Endothelial cell of umbilical vein (primary cell): ENCODE results near the gene KIF3A. TPM values are rescaled to one million over a fixed set of nuclear protein-coding genes. Genes with fewer than 3 reads are reported as not detected.

Source experiments
- BruUV-seq: library from RNA; stranded (reverse); fragments of 400-500 nt; replicated peaks from 2 replicates; lab custom pipeline; 2021; lab: Mats Ljungman, UMichigan
- CTCF ChIA-PET: fragments of 300-600, 350-600 bp; sonication (Branson Sonifier 250); formaldehyde crosslinking; loops from one replicate; lab custom pipeline; 2021; ENCODE audit warnings: antibody characterized with exemption, inconsistent platforms; lab: Charles Lee
- POLR2A ChIA-PET: fragments of 300-600, 350-600 bp; sonication (Branson Sonifier 250); formaldehyde crosslinking; loops from one replicate; lab custom pipeline; 2021; ENCODE audit warnings: antibody characterized with exemption, inconsistent platforms; lab: Charles Lee
- DNase-seq: peaks from one replicate; pipeline ENCODE4 v3.0.0-alpha.2; 2011; ENCODE audit warnings: low read depth, low spot score
- FAIRE-seq: peaks from 2 replicates; lab custom pipeline; 2011; peaks lifted over from hg19 to GRCh38; lab: Jason Lieb, UNC
- H2AFZ ChIP-seq: 2 replicates; pipeline ENCODE4 v1.6.0; 2012; ENCODE audit warnings: low read depth, low read length, control low read depth, inconsistent platforms
- H3K27ac ChIP-seq: 2 replicates; pipeline ENCODE4 v1.5.1; 2011; ENCODE audit warnings: low read depth, mild to moderate bottlenecking, control low read depth, low read length, moderate library complexity; ENCODE audit not compliant: insufficient read depth
- H3K27me3 ChIP-seq, 2 experiments: 2 replicates each; pipeline versions ENCODE4 v1.6.0 to v1.6.1; 2011; ENCODE audit warnings: low read length in 2 of 2, mixed read lengths in 1 of 2; ENCODE audit not compliant: control insufficient read depth in 2 of 2, insufficient read depth in 2 of 2
- H3K36me3 ChIP-seq, 2 experiments: 2 replicates in 1 of 2; 3 replicates in 1 of 2; pipeline ENCODE4 v1.5.1; 2011; ENCODE audit warnings: low read length in 2 of 2, mild to moderate bottlenecking in 1 of 2, moderate library complexity in 1 of 2; ENCODE audit not compliant: control insufficient read depth in 2 of 2, insufficient read depth in 2 of 2; ENCODE audit errors: extremely low read depth in 1 of 2
- H3K4me1 ChIP-seq: 3 replicates; pipeline ENCODE4 v1.5.1; 2011; ENCODE audit warnings: mild to moderate bottlenecking, low read length; ENCODE audit not compliant: control insufficient read depth, insufficient read depth; ENCODE audit errors: extremely low read depth
- H3K4me2 ChIP-seq: 2 replicates; pipeline ENCODE4 v1.6.1; 2011; ENCODE audit warnings: low read length, control low read depth, mixed read lengths; ENCODE audit not compliant: insufficient read depth
- H3K4me3 ChIP-seq, 3 experiments: fragments of 200-600 bp in 1 of 3; sonication (generic), shearing (Covaris generic) in 1 of 3; replicated peaks in 1 of 3; 2 replicates each; pipeline ENCODE4 v1.5.1; 2011 to 2016; ENCODE audit warnings: control low read depth in 3 of 3, low read length in 3 of 3, mild to moderate bottlenecking in 2 of 3, inconsistent platforms in 1 of 3, low read depth in 1 of 3, moderate library complexity in 1 of 3; ENCODE audit not compliant: insufficient read depth in 1 of 3
- H3K79me2 ChIP-seq: 2 replicates; pipeline ENCODE4 v1.6.0; 2012; ENCODE audit warnings: low read length, inconsistent platforms; ENCODE audit not compliant: control insufficient read depth, insufficient read depth
- H3K9ac ChIP-seq: replicated peaks from 2 replicates; pipeline ENCODE3; 2011; ENCODE audit warnings: low read length, control low read depth; ENCODE audit not compliant: insufficient read depth; ENCODE audit errors: extremely low read depth
- H3K9me1 ChIP-seq: replicated peaks from 3 replicates; pipeline ENCODE4 v1.6.0; 2011; ENCODE audit warnings: mild to moderate bottlenecking, low read length; ENCODE audit not compliant: control insufficient read depth, insufficient read depth; ENCODE audit errors: extremely low read depth
- H3K9me3 ChIP-seq: replicated peaks from 2 replicates; pipeline ENCODE4 v1.5.1; 2012; ENCODE audit warnings: low read length, inconsistent platforms; ENCODE audit not compliant: control insufficient read depth, insufficient read depth
- H4K20me1 ChIP-seq: replicated peaks from 2 replicates; pipeline ENCODE3; 2011; ENCODE audit warnings: mild to moderate bottlenecking, low read length; ENCODE audit not compliant: control insufficient read depth, insufficient read depth; ENCODE audit errors: extremely low read depth
- CTCF ChIP-seq, 2 donors: IDR thresholded peaks; 1 replicate in 1 of 2; 2 replicates in 1 of 2; pipeline ENCODE4 v1.5.1; 2011; ENCODE audit warnings: low read length in 2 of 2, mild to moderate bottlenecking in 2 of 2, moderate library complexity in 2 of 2, control low read depth in 1 of 2, inconsistent platforms in 1 of 2, low read depth in 1 of 2; ENCODE audit not compliant: insufficient read depth in 1 of 2; ENCODE audit errors: extremely low read depth in 1 of 2
- EZH2 ChIP-seq: IDR thresholded peaks from 2 replicates; pipeline ENCODE4 v1.6.1; 2012; ENCODE audit warnings: borderline replicate concordance, low read depth, mild to moderate bottlenecking, moderate library complexity, low read length, inconsistent platforms; ENCODE audit not compliant: severe bottlenecking
- FOS ChIP-seq: IDR thresholded peaks from 2 replicates; pipeline ENCODE4 v1.6.1; 2011; ENCODE audit warnings: mild to moderate bottlenecking, low read length, moderate library complexity, borderline replicate concordance; ENCODE audit not compliant: insufficient read depth
- MYC ChIP-seq: IDR thresholded peaks from one replicate; pipeline ENCODE4 v1.6.1; 2011; ENCODE audit warnings: mild to moderate bottlenecking, low read depth, low read length
- POLR2A ChIP-seq: IDR thresholded peaks from 2 replicates; pipeline ENCODE4 v1.6.1; 2012; ENCODE audit warnings: low read depth, mild to moderate bottlenecking, control low read depth, low read length
- dilution Hi-C: fragments of 300-500 bp; cut with MboI; formaldehyde crosslinking; loops from one replicate; pipeline ENCODE4 v1.15.0; 2019; ENCODE audit warnings: low sequenced_read_pairs; ENCODE audit not compliant: extremely low pct_ligation_motif_present
- intact Hi-C: fragments of 100-400 bp; cut with micrococcal nuclease; formaldehyde crosslinking; loops from one replicate; pipeline ENCODE4 v1.10.0; 2022
- polyA plus RNA-seq, 4 experiments: library from polyadenylated mRNA; depleted of rRNA in 3 of 4; stranded (reverse) in 3 of 4; unstranded in 1 of 4; fragments of >200 nt; gene quantifications; 2 replicates each; pipeline versions ENCODE4 v1.2.1 to v1.2.3, GENCODE V29; 2011 to 2012; ENCODE audit warnings: missing spikeins in 1 of 4
- total RNA-seq: library from RNA; stranded (reverse); gene quantifications from 2 replicates; pipeline ENCODE4 v1.2.3, GENCODE V29; 2021

Gene KIF3A
- total and polyA plus RNA-seq, 2 donors (not counting 3 experiments of a cell fraction or from before 2014, with no cell fraction given) = 3.3 to 11.2 TPM

GRCh38 chr5:132747616-132748440 is 10.5 kb upstream of the KIF3A start:
- Histone ChIP-seq H3K27me3 (peaks cover 0 to 2% of the 10 kb centered on the region in 2 experiments), H4K20me1 (no peaks in the 10 kb centered on the region), H3K4me2 (peak overlapping the region; percentile 63), H3K9ac (no peak overlapping the region), H3K9me1 (no peaks in the 10 kb centered on the region), H3K79me2 (no peaks in the 10 kb centered on the region), H3K27ac (no peak overlapping the region), H3K36me3 (no peaks in the 10 kb centered on the region), H3K9me3 (no peaks in the 10 kb centered on the region), H3K4me3 (peak overlapping the region; percentile 32 to 34 (median 34)), H2AFZ (peak overlapping the region; percentile 84), H3K4me1 (peaks cover 5% of the 10 kb centered on the region)
- DNase-seq = no peak
- POLR2A ChIA-PET = no interaction called here
- FAIRE-seq = no peak
- BruUV-seq = no TSS peak
- TF ChIP-seq EZH2 (peak; percentile 55), MYC (no peak)
- intact Hi-C loops = loop anchor here (5.0 kb wide), 1 partner anchor 134 kb away; no protein-coding TSS in a partner anchor
- dilution Hi-C loops = no loop called here
- CTCF ChIA-PET = interaction anchor here (0.7 to 5.5 kb wide), 17 partner anchors 7 to 221 kb away, joined by 3 to 48 read pairs (median 5); partner anchors contain the start of gene KIF3A

GRCh38 chr5:132746954-132747615 is 9.7 kb upstream of the KIF3A start, which contains the start of gene CCNI2:
Gene CCNI2 (plus strand): TSS chr5:132747426. CDS start chr5:132747496, 70 bp downstream.
- dilution Hi-C loops = no loop called here
- Histone ChIP-seq H3K4me3 (peak within 1 kb of the TSS; percentile 32 to 34 (median 34)), H3K9me3 (no peaks in the 10 kb centered on the region), H3K4me1 (peaks cover 5% of the 10 kb centered on the region), H4K20me1 (no peaks in the 10 kb centered on the region), H3K36me3 (no peaks in the 10 kb centered on the region), H3K9me1 (no peaks in the 10 kb centered on the region), H3K27me3 (peaks cover 2 to 5% of the 10 kb centered on the region in 2 experiments), H3K27ac (no peak within 1 kb of the TSS), H3K9ac (no peak within 1 kb of the TSS), H3K79me2 (no peaks in the 10 kb centered on the region), H3K4me2 (peak within 1 kb of the TSS; percentile 63), H2AFZ (peak within 1 kb of the TSS; percentile 84)
- POLR2A ChIA-PET = no interaction called here
- CTCF ChIA-PET = interaction anchor here (0.7 to 5.5 kb wide), 15 partner anchors 8 to 221 kb away, joined by 3 to 48 read pairs (median 5); partner anchors contain the start of gene KIF3A
- TF ChIP-seq FOS (no peak), POLR2A (no peak), CTCF (IDR thresholded peaks at IDR 0.05; ENCODE audit: extremely low read depth in 1 of 2, insufficient read depth in 1 of 2, low read depth in 1 of 2, low read length in 2 of 2) (peak; percentile 28 to 38)
- BruUV-seq = no TSS peak
- DNase-seq = peak; percentile 50
- FAIRE-seq = peak; percentile 37
- intact Hi-C loops = loop anchor here (5.0 kb wide), 1 partner anchor 135 kb away; no protein-coding TSS in a partner anchor
